ENCODE results near the gene CTLA4.

GRCh38 chr2:203893401-203893800 is 25.8 kb downstream of the CTLA4 start:
- TF ChIP-seq HDGF (IDR thresholded peaks at IDR 0.05; ENCODE audit: borderline replicate concordance) (no peak), FOXA1 (IDR thresholded peaks at IDR 0.05) (no peak), ZNF384 (IDR thresholded peaks at IDR 0.05) (no peak), FOXK2 (IDR thresholded peaks at IDR 0.05) (no peak), SP1 (IDR thresholded peaks at IDR 0.05) (no peak), FOXM1 (IDR thresholded peaks at IDR 0.05; ENCODE audit: borderline replicate concordance) (no peak), PKNOX1 (IDR thresholded peaks at IDR 0.05) (no peak)

All from HEK293T (cell line).